ENCODE measurements around the gene VWDE. TPM values are rescaled to one million over a fixed set of nuclear protein-coding genes. Genes with fewer than 3 reads are reported as not detected.

The VWDE gene
- total and polyA plus RNA-seq, 12 donors = 0.05 to 0.37 (median 0.07) TPM; not detected in 9

- no peak for TF ChIP-seq CTCF (IDR thresholded peaks at IDR 0.05)
- no peak for ATAC-seq
- Histone ChIP-seq H3K4me1 (no peaks in the 10 kb centered on the region), H3K27ac (no peak overlapping the region), H3K9me3 (no peaks in the 10 kb centered on the region), H3K36me3 (no peaks in the 10 kb centered on the region), H3K27me3 (peaks cover 0 to 12% (median 0%) of the 10 kb centered on the region in 7 donors), H3K4me3 (no peak overlapping the region)
- intact Hi-C loops (cut with DNase I) = loop anchor here in 9 of 10 donors (2.0 to 10.0 kb wide), 8 partner anchors 254 to 896 kb away; partner anchors contain the start of gene THSD7A (in 4 of the 9)
- no peak for DNase-seq
- 86 to 87% methylated on average over 2 of the region's 2 CpGs for WGBS, 2 donors
Measured at GRCh38 chr7:12320987-12321647, 82.5 kb downstream of the VWDE start.

- Histone ChIP-seq H3K27ac (no peak overlapping the region), H3K27me3 (peaks cover 0 to 12% (median 0%) of the 10 kb centered on the region in 7 donors), H3K9me3 (no peaks in the 10 kb centered on the region), H3K36me3 (no peaks in the 10 kb centered on the region), H3K4me1 (no peaks in the 10 kb centered on the region), H3K4me3 (no peak overlapping the region)
- intact Hi-C loops (cut with DNase I) = loop anchor here in 9 of 10 donors (2.0 to 10.0 kb wide), 8 partner anchors 253 to 896 kb away; partner anchors contain the start of gene THSD7A (in 4 of the 9)
- no peak for TF ChIP-seq CTCF (IDR thresholded peaks at IDR 0.05)
- ATAC-seq (no peak), DNase-seq (no peak)
- WGBS, 2 donors = 45 to 67% methylated on average over 2 of the region's 2 CpGs
Measured at GRCh38 chr7:12320241-12320986, 83.3 kb downstream of the VWDE start.

DNA sequence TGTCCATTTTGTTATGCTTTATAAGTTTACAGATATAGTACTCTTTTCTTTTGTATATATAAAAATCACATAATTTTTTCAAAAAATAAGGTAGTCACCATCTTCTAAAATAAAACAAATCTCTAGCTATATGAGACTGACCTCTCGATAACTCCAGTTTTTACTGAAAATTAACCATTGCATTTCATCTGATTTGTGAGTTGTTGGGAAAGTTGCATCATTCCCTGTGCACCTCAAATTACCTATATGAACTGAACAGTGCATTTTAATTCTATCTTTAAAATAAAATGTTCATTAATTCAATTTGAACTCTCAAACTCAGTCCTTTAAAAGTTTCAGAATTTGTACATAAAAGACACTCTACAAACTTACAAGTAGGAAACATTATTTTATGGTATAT lies 86.0 kb downstream of the VWDE start:
- 87 to 98% methylated on average over 1 of the region's 1 CpG for WGBS, 2 donors
- intact Hi-C loops (cut with DNase I) = no loop called here
- Histone ChIP-seq H3K4me1 (no peaks in the 10 kb centered on the region), H3K27me3 (peaks cover 0 to 2% (median 0%) of the 10 kb centered on the region in 7 donors), H3K36me3 (no peaks in the 10 kb centered on the region), H3K4me3 (no peak overlapping the region), H3K27ac (no peak overlapping the region), H3K9me3 (no peaks in the 10 kb centered on the region)
- DNase-seq (no peak), ATAC-seq (no peak)
- TF ChIP-seq CTCF (IDR thresholded peaks at IDR 0.05) = no peak

GRCh38 chr7:12316925-12317324 lies 86.7 kb downstream of the VWDE start:
- H3K4me1 ChIP-seq = no peaks in the 10 kb centered on the region
- no peaks in the 10 kb centered on the region for H3K9me3 ChIP-seq
- no peak for DNase-seq
- H3K4me3 ChIP-seq = no peak overlapping the region
- intact Hi-C loops (cut with DNase I) = no loop called here
- ATAC-seq = no peak
- no peaks in the 10 kb centered on the region for H3K36me3 ChIP-seq
- no peak overlapping the region for H3K27ac ChIP-seq
- TF ChIP-seq CTCF (IDR thresholded peaks at IDR 0.05) = no peak
- H3K27me3 ChIP-seq = no peaks in the 10 kb centered on the region
- 59 to 72% methylated on average over 3 of the region's 3 CpGs for WGBS, 2 donors
